ENCODE results near the gene PTHLH. TPM values are rescaled to one million over a fixed set of nuclear protein-coding genes. Genes with fewer than 3 reads are reported as not detected.

PTHLH gene
- total RNA-seq, 2 experiments from 2014 or later: not detected

- no peak overlapping the region for H3K4me3 Mint-ChIP-seq
- TF ChIP-seq, protein P1, sequence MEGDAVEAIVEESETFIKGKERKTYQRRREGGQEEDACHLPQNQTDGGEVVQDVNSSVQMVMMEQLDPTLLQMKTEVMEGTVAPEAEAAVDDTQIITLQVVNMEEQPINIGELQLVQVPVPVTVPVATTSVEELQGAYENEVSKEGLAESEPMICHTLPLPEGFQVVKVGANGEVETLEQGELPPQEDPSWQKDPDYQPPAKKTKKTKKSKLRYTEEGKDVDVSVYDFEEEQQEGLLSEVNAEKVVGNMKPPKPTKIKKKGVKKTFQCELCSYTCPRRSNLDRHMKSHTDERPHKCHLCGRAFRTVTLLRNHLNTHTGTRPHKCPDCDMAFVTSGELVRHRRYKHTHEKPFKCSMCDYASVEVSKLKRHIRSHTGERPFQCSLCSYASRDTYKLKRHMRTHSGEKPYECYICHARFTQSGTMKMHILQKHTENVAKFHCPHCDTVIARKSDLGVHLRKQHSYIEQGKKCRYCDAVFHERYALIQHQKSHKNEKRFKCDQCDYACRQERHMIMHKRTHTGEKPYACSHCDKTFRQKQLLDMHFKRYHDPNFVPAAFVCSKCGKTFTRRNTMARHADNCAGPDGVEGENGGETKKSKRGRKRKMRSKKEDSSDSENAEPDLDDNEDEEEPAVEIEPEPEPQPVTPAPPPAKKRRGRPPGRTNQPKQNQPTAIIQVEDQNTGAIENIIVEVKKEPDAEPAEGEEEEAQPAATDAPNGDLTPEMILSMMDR (IDR thresholded peaks at IDR 0.05): no peak
- ATAC-seq (no peak), DNase-seq (no peak)
- peaks cover 27% of the 10 kb centered on the region for H3K27me3 Mint-ChIP-seq
- no peak overlapping the region for H3K27ac Mint-ChIP-seq
- intact Hi-C loops (cut with micrococcal nuclease): no loop called here
- H3K9me3 Mint-ChIP-seq: no peaks in the 10 kb centered on the region
- POLR2A ChIA-PET: no interaction called here
- H3K4me1 Mint-ChIP-seq (ENCODE audit: low read depth): no peaks in the 10 kb centered on the region
- H3K36me3 Mint-ChIP-seq (ENCODE audit: low read depth): no peaks in the 10 kb centered on the region
- CTCF ChIA-PET: no interaction called here
Observed at GRCh38 chr12:27987331-27987730, 14.8 kb upstream of the PTHLH start.

- no peaks in the 10 kb centered on the region for H3K9me3 Mint-ChIP-seq
- no peak overlapping the region for H3K4me3 Mint-ChIP-seq
- DNase-seq: no peak
- ChIA-PET CTCF (no interaction called here), POLR2A (interaction anchor here (0.6 kb wide), 1 partner anchor 67 kb away, joined by 3 read pairs; no protein-coding TSS in a partner anchor)
- TF ChIP-seq, protein P1 (IDR thresholded peaks at IDR 0.05): no peak
- H3K36me3 Mint-ChIP-seq (ENCODE audit: low read depth): no peaks in the 10 kb centered on the region
- H3K27me3 Mint-ChIP-seq: peaks cover 35% of the 10 kb centered on the region
- intact Hi-C loops (cut with micrococcal nuclease): no loop called here
- H3K27ac Mint-ChIP-seq: no peak overlapping the region
- ATAC-seq: no peak
- no peaks in the 10 kb centered on the region for H3K4me1 Mint-ChIP-seq (ENCODE audit: low read depth)
Observed at GRCh38 chr12:27984275-27984674, 11.7 kb upstream of the PTHLH start.

DNA sequence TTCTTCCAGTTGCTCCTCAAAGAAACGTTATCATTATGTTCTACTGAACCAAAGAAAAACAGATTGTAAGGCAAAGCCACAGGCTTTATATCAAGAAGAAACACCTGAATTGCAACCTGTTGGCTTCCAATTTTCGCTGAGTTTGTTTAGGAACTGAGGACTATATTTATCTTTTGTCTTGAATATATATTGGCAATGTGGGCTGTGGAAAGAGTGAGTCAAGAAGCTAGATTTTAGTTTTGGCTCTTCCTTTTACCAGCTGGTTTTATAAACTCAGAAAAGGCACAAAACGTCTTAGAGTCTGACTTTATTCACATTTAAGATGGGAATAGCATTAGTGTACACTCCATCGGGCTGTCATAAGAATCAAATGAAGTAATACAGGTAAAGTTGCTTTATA, 10.4 kb upstream of the PTHLH start:
- TF ChIP-seq, protein P1 (IDR thresholded peaks at IDR 0.05): no peak
- H3K27ac Mint-ChIP-seq: no peak overlapping the region
- POLR2A ChIA-PET: no interaction called here
- DNase-seq (no peak), ATAC-seq (no peak)
- H3K9me3 Mint-ChIP-seq: no peaks in the 10 kb centered on the region
- no peak overlapping the region for H3K4me3 Mint-ChIP-seq
- CTCF ChIA-PET: no interaction called here
- intact Hi-C loops (cut with micrococcal nuclease): no loop called here
- H3K4me1 Mint-ChIP-seq (ENCODE audit: low read depth): no peaks in the 10 kb centered on the region
- peaks cover 41% of the 10 kb centered on the region for H3K27me3 Mint-ChIP-seq
- no peaks in the 10 kb centered on the region for H3K36me3 Mint-ChIP-seq (ENCODE audit: low read depth)

DNA sequence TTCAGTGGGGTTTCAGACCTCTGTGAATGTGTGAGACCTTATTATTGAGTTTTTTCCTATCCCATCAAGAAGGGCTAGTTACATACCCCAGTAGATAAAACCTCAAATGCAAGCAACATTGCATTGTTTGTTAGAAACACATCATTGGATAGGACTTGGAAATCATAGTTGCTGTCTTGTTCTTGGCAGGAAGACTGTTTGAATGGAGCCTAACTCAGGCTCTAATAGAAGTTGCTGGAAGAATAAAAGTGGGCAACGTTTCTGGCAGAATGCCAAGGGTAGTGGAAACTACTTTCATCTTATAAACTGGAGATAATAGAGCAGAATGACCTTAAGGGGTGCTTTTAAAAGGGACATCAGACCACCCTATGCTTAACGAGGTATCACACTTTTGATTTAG, 9.9 kb upstream of the PTHLH start:
- ChIA-PET CTCF (no interaction called here), POLR2A (no interaction called here)
- TF ChIP-seq, protein P1 (IDR thresholded peaks at IDR 0.05): no peak
- Mint-ChIP-seq H3K27me3 (peaks cover 45% of the 10 kb centered on the region), H3K36me3 (ENCODE audit: low read depth) (no peaks in the 10 kb centered on the region), H3K4me1 (ENCODE audit: low read depth) (no peaks in the 10 kb centered on the region), H3K9me3 (no peaks in the 10 kb centered on the region), H3K4me3 (no peak overlapping the region), H3K27ac (no peak overlapping the region)
- DNase-seq: no peak
- intact Hi-C loops (cut with micrococcal nuclease): no loop called here
- ATAC-seq: no peak

GRCh38 chr12:27981874-27982273, 9.3 kb upstream of the PTHLH start:
- DNase-seq (no peak), ATAC-seq (no peak)
- Mint-ChIP-seq H3K4me1 (ENCODE audit: low read depth) (no peaks in the 10 kb centered on the region), H3K36me3 (ENCODE audit: low read depth) (no peaks in the 10 kb centered on the region), H3K27ac (no peak overlapping the region), H3K9me3 (no peaks in the 10 kb centered on the region), H3K4me3 (no peak overlapping the region), H3K27me3 (peaks cover 47% of the 10 kb centered on the region)
- TF ChIP-seq, protein P1 (IDR thresholded peaks at IDR 0.05): no peak
- ChIA-PET POLR2A (no interaction called here), CTCF (no interaction called here)
- intact Hi-C loops (cut with micrococcal nuclease): no loop called here

All from activated CD8-positive, alpha-beta T cell treated with anti-CD3 and anti-CD28 coated beads for 36 hours (primary cell).